ENCODE measurements around the gene ZNF407. TPM values are rescaled to one million over a fixed set of nuclear protein-coding genes. Genes with fewer than 3 reads are reported as not detected.

The ZNF407 gene
- total and polyA plus RNA-seq, 2 of the 13 experiments (the other 11 are each of a cell fraction or from before 2014, with no cell fraction given) = 2.3 to 8.7 TPM

DNA sequence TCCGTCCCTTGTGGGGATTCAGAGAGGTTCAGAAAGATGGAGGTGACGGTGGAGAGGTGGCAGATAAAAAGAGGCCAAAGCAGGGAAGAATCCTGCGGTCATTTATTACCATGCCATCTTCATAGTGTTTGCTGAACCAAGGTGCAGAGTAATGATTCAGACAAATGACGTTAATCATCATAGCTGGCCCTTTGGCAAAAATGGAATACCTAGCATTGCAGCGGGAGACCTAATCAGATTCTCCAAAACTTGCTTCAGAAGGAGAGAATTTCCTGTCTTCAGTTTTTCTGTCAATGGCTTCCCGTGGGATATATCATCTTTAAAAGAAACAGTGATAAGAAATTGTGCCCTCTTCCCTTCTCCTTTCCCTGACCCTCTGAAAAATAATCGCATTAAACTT, 435.8 kb downstream of the ZNF407 start (continued):
- TF ChIP-seq, protein P1, sequence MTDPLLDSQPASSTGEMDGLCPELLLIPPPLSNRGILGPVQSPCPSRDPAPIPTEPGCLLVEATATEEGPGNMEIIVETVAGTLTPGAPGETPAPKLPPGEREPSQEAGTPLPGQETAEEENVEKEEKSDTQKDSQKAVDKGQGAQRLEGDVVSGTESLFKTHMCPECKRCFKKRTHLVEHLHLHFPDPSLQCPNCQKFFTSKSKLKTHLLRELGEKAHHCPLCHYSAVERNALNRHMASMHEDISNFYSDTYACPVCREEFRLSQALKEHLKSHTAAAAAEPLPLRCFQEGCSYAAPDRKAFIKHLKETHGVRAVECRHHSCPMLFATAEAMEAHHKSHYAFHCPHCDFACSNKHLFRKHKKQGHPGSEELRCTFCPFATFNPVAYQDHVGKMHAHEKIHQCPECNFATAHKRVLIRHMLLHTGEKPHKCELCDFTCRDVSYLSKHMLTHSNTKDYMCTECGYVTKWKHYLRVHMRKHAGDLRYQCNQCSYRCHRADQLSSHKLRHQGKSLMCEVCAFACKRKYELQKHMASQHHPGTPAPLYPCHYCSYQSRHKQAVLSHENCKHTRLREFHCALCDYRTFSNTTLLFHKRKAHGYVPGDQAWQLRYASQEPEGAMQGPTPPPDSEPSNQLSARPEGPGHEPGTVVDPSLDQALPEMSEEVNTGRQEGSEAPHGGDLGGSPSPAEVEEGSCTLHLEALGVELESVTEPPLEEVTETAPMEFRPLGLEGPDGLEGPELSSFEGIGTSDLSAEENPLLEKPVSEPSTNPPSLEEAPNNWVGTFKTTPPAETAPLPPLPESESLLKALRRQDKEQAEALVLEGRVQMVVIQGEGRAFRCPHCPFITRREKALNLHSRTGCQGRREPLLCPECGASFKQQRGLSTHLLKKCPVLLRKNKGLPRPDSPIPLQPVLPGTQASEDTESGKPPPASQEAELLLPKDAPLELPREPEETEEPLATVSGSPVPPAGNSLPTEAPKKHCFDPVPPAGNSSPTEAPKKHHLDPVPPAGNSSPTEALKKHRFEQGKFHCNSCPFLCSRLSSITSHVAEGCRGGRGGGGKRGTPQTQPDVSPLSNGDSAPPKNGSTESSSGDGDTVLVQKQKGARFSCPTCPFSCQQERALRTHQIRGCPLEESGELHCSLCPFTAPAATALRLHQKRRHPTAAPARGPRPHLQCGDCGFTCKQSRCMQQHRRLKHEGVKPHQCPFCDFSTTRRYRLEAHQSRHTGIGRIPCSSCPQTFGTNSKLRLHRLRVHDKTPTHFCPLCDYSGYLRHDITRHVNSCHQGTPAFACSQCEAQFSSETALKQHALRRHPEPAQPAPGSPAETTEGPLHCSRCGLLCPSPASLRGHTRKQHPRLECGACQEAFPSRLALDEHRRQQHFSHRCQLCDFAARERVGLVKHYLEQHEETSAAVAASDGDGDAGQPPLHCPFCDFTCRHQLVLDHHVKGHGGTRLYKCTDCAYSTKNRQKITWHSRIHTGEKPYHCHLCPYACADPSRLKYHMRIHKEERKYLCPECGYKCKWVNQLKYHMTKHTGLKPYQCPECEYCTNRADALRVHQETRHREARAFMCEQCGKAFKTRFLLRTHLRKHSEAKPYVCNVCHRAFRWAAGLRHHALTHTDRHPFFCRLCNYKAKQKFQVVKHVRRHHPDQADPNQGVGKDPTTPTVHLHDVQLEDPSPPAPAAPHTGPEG (CRISPR knock-in tag; IDR thresholded peaks at IDR 0.05) = no peak
- TF ChIP-seq FLYWCH1 (CRISPR knock-in tag; IDR thresholded peaks at IDR 0.05) = no peak
- no peak for TF ChIP-seq TEAD3 (CRISPR knock-in tag; optimal IDR thresholded peaks at IDR 0.05; ENCODE audit: borderline replicate concordance)
- TF ChIP-seq ZSCAN5A (CRISPR knock-in tag; IDR thresholded peaks at IDR 0.05; ENCODE audit: borderline replicate concordance) = no peak
- TF ChIP-seq ZFAT (CRISPR knock-in tag; conservative IDR thresholded peaks at IDR 0.05) = no peak
- no peak for TF ChIP-seq CHD4 (IDR thresholded peaks at IDR 0.05; ENCODE audit: borderline replicate concordance, low read length)

- no peaks in the 10 kb centered on the region for H3K79me2 ChIP-seq (ENCODE audit: insufficient read depth, low read length)
- no TSS peak for BruUV-seq (replicated peaks)
- no peaks in the 10 kb centered on the region for H3K4me1 ChIP-seq (ENCODE audit: insufficient read depth, low read length)
- DNase-seq (ENCODE audit: low spot score) = no peak
- no peak overlapping the region for H3K4me3 ChIP-seq (replicated peaks in 1 of 3; ENCODE audit: insufficient read depth in 1 of 3, low read depth in 2 of 3, low read length in 3 of 3)
- POLR2A ChIA-PET = no interaction called here
- H3K36me3 ChIP-seq (replicated peaks in 1 of 2; ENCODE audit: control insufficient read depth in 1 of 2, insufficient read depth in 2 of 2, low read length in 2 of 2) = no peaks in the 10 kb centered on the region
- H2AFZ ChIP-seq (ENCODE audit: low read length) = no peak overlapping the region
- no peak overlapping the region for H3K4me2 ChIP-seq (ENCODE audit: low read depth, low read length)
- WGBS (ENCODE audit: low lambda C conversion rate) = 91% methylated on average over 3 of the region's 3 CpGs
- H3K9ac ChIP-seq (ENCODE audit: insufficient read depth, low read depth, low read length) = no peak overlapping the region
- H3K27me3 ChIP-seq (ENCODE audit: control insufficient read depth in 1 of 2, insufficient read depth in 2 of 2, low read length in 2 of 2) = no peaks in the 10 kb centered on the region; a peak in 1 of 5 replicates
- ATAC-seq = no peak
- CTCF ChIA-PET (ENCODE audit: low intra/inter-chr PET ratio, low total read pairs) = no interaction called here
- H3K9me3 ChIP-seq (ENCODE audit: low read length) = no peaks in the 10 kb centered on the region
- no peak overlapping the region for H3K27ac ChIP-seq (ENCODE audit: extremely low read length, insufficient read depth, low read length)
- FAIRE-seq = no peak
- intact Hi-C loops (cut with micrococcal nuclease; ENCODE audit: unreplicated experiment) (no loop called here), in situ Hi-C loops (cut with HindIII; ENCODE audit: extremely low pct_ligation_motif_present, low pct_unique_long_range_greater_than_20kb) (no loop called here)
- no peaks in the 10 kb centered on the region; the same call in 1 of the 2 replicates for H4K20me1 ChIP-seq (ENCODE audit: insufficient read depth, low read length)
- TF ChIP-seq NFE2 (CRISPR knock-in tag; IDR thresholded peaks at IDR 0.05) = no peak
- no peak for TF ChIP-seq ZNF709 (CRISPR knock-in tag; IDR thresholded peaks at IDR 0.05)
- no peak for TF ChIP-seq GFI1 (CRISPR knock-in tag; IDR thresholded peaks at IDR 0.05; ENCODE audit: borderline replicate concordance)
- no peak for TF ChIP-seq ZNF678 (CRISPR knock-in tag; IDR thresholded peaks at IDR 0.05)
- TF ChIP-seq HNRNPLL (IDR thresholded peaks at IDR 0.05; ENCODE audit: low read depth, low read length, poor library complexity, severe bottlenecking) = no peak
- TF ChIP-seq ZNF562 (CRISPR knock-in tag; IDR thresholded peaks at IDR 0.05; ENCODE audit: borderline replicate concordance) = no peak
- no peak for TF ChIP-seq RORA (CRISPR knock-in tag; IDR thresholded peaks at IDR 0.05)
- no peak for TF ChIP-seq FOXP4 (CRISPR knock-in tag; IDR thresholded peaks at IDR 0.05)
- TF ChIP-seq ZNF567 (CRISPR knock-in tag; IDR thresholded peaks at IDR 0.05; ENCODE audit: borderline replicate concordance) = no peak
Observed at GRCh38 chr18:75034937-75035336, 437.3 kb downstream of the ZNF407 start.
